ENCODE measurements around the gene RPL10A.

GRCh38 chr6:35516712-35517111, 48.5 kb downstream of the RPL10A start:
- no peak for TF ChIP-seq ZFP3 (CRISPR knock-in tag; IDR thresholded peaks at IDR 0.05)
- TF ChIP-seq OSR1 (CRISPR knock-in tag; IDR thresholded peaks at IDR 0.05), result no peak

Data from SK-N-SH treated with all-trans-retinoic acid at 6 μM for 48 hours (cell line).